Activated naive CD8-positive, alpha-beta T cell (primary cell): ENCODE data around the gene OR11A1.

ENCODE experiments used
- H3K27ac Mint-ChIP-seq: one replicate; pipeline ENCODE4 v1.8.0; 2021; ENCODE audit warnings: mixed read lengths
- H3K27me3 Mint-ChIP-seq: one replicate; pipeline ENCODE4 v1.8.0; 2021; ENCODE audit warnings: mixed read lengths
- H3K36me3 Mint-ChIP-seq: one replicate; pipeline ENCODE4 v1.8.0; 2021; ENCODE audit warnings: mixed read lengths
- H3K4me1 Mint-ChIP-seq: one replicate; pipeline ENCODE4 v1.8.0; 2021; ENCODE audit warnings: low read depth, mixed read lengths
- H3K4me3 Mint-ChIP-seq: one replicate; pipeline ENCODE4 v1.8.0; 2021; ENCODE audit warnings: mild to moderate bottlenecking, mixed read lengths
- H3K9me3 Mint-ChIP-seq: one replicate; pipeline ENCODE4 v1.8.0; 2021; ENCODE audit warnings: low read depth, mixed read lengths

Gene OR11A1

GRCh38 chr6:29376003-29376402, 80.9 kb downstream of the OR11A1 start:
- Mint-ChIP-seq H3K4me3 (no peak overlapping the region), H3K27ac (no peak overlapping the region), H3K36me3 (no peaks in the 10 kb centered on the region), H3K4me1 (no peaks in the 10 kb centered on the region), H3K27me3 (peaks cover 28% of the 10 kb centered on the region), H3K9me3 (no peaks in the 10 kb centered on the region)
